ENCODE data around the gene FZD7.

FZD7 gene
- total RNA-seq = 0.72 to 2.6 reads per million in 2 donors

DNA sequence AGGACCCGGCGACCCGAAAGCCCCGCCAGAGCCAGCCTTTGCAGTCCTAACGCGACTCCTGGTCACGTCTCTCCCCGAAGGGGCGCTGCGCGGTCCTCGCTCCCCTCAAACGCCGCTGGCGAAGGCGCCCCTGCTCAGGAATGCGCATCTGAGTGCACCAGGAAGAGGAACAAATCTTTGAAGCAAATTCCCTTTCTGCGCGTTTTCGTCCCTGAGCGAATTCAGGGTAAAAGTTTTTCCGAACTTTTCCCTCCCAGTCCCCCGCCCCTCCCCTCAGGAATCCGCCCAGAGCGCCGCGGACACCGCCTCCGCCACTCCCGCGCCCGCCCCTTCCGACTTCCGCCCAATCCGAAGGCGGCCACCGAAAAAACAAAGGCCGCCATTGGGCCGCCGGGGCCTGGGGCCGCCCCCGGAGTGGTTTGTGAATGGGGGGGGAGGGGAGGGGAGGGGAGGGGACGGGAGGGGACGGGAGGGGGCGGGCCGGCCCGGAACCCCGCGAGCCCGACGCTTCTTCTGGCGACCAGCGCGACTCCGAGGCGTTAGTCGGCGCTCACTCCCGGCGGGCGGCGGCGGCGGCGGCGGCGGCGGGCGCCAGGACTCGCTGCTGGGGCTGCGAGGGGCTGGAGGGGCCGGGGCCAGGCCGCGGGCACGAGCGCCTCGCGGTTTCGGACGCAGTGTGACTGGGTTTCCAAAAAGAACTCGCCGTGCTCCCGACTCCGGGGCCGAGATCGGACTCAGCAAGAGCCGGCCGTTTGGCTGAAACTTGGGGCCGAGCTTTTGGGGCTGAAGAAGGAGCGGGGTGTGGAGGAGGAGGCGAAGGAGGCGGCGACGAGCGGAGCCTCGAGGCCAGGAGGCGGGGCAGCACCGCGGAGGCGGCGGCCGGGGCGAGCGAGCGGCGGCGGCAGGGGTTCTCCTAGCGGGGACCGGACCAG lies at the start of gene FZD7:
Gene FZD7, plus strand, starts transcription at position 539 of the 932 bp plus-strand sequence. CDS start 793 bp downstream, outside the sequence.
- peak; percentile 78 for DNase-seq

DNA sequence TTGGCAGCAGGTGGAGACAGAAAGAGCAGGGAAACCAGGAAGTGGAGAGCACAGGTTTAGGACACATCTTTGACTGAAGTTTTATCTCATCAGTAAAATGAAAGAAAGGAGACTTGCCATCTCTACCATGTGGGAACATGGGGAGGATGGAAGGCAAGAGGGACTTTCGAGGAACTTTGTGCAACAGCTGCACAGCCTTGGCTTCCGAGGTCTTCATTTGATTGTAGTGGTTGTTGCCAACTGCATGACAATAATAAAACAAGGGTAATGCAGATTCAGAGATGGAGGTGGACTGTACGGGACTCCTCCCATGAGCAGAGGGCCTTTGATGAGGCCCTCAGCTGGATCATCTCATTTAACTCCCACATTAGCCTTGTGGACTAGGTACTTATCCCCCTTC lies 49.3 kb upstream of the FZD7 start:
- DNase-seq = no peak

DNA sequence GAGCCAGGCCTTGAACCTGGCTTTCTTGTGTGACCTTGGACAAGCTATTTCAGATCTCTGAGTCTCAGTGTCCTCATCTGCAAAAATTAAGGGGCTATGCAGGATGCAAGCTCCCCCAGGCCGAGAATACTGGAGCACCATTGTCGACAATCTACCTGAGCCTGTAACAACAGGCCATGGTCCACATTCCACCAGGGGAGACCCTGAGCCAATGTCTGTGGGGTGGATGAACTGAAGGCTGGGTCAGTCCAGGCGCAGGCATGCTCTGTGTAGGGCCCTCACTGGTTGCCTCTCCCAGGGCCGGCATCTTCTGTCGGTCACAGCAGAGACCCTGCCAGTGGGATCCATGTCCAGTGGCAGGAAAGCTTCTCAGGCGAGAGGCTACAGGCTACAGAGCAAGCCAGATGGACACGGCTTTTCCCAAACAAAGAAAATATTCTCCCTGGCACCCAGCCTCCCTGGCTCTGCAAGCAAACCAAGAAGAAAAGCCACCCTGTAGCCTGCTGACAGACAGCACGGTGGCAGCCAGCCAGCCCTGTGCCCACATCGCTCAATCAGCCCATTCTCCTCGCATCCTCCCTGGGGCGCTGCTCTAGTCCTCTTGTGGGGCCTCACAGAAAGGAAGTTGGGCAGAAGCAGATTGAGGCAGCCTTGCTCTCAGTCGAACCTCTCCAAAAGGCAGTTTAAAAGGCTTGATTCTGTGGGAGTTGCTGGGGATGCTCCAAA lies 48.7 kb upstream of the FZD7 start:
- no peak for DNase-seq

DNA sequence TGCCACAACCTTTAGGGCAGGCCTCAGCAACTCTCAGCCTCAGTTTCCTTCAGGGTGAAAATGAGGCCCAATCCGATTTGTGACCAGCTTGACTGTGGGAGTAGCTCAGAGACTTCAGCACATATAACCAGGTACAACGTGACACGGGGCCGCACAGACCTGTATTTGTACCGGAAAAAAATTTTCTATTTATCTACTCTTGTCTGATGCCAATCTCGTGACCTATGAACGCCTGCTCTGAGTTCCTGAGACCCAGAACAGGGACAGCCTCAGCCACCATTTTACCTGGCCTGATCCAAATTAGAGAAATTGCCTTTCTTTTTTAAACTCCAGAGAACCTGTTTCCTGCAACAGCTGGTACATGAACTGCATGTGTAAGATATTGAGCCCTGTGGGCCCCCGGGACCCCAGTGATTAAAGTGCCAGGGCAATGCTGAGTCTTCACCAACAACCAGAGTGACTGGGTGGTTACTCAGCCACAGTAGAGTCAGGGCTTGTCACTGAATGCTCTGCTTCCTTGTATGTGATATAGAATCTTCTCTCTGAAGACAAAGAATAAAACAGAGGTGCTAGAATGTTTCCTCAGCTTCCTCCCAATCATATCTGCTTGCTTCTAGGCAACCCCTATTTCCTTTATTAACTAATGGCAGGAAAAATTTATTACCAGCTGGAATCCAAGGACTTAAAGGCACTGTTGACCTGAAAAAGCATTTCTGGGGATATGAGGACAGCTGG lies 47.8 kb upstream of the FZD7 start:
- no peak for DNase-seq

DNA sequence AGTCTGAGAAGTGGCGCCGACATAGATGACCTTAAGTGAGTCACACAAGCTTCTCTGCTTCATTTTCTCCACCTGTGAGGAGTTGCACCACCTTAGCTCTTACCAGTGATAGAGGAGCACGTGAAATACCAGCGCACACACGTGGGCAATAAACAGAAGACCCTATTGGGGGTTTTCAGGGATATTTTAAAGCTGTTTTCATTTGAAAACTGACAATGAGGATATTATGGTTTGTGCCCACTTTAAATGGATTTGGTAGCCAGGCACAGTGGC lies 47.3 kb upstream of the FZD7 start:
- DNase-seq = no peak

DNA sequence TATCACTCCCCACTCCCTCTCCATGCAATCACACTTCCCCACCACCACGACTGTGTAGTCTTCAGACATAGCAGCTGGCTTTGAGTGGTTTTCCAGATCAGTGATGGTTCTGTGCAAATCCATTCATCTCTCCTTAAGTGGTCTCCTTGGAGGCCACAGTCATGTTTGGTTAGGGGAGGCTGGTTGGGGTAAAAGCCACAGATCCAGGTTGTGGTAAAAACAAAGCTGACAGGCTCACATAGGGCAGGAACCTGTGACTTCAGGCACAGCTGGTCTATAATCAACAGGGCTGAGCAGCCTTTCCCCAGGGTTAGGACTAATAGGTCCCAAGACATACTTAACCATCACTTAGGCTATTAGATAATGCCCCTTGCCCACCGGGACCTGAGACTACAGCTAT lies 46.2 kb upstream of the FZD7 start:
- no peak for DNase-seq

DNA sequence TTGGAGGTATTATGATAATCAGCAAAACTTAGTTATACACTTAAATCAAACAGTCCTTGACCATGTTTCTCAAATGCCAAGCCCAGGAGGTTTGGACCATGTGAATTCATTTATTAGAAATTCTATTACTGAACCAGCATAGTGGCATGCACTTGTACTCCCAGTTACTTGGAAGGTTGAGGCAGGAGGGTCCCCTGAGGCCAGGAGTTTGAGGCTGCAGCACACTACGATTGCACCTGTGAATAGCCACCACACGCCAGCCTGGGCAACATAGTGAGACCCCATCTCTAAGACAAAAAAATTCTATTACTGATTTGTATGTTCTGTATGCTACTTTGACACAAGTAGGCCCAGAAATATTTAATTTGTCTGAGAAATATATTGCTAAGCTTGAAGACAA lies 43.6 kb upstream of the FZD7 start:
- no peak for DNase-seq

DNA sequence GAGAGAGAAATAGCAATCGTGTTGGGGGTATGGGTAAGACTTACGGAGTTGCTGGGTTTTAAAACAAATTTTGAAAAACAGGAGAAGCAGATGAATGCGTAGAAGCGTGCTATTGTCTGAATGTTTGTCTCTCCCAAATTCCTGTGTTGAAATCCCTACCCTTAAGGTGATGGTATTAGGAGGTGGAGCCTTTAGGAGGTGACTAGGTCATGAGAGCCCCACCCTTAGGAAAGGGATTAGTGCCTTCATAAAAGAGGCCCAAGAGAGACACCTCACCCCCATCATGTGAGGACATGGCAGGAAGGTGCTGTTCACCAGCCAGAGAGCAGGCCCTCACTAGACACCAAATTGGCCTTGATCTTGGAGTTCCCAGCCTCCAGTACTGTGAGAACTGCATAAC lies 40.7 kb upstream of the FZD7 start:
- DNase-seq = no peak

DNA sequence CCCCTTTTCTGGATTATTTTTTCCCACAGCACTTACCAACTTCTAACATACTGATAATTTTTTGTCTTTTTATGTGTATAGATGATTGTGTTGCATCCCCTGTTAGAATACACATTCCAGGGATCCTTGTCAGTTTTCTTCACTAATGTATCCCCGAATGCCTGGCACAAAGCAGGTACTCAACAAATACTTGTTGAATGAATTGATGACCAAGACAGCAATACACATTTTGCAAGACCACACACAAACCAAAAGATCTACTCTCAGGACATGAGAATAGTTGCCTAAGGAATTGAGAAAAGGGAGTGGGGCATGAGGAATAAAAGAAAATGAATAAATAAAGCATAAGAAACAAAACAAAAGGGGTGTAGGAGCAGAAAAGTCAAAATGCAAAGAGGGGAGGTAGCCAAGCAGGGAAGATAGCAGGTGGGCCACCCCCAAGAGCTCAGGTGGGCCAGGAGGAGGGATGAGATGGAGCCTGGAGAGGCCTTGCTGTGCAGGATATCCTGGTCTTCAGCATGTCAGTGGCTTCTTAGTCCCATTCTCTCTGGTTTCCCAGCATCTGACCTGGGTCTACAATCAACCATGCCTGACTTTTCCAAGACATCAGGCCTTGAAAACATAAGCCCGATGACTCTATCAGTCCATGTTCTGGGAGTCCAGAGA lies 38.5 kb upstream of the FZD7 start:
- no peak for DNase-seq

DNA sequence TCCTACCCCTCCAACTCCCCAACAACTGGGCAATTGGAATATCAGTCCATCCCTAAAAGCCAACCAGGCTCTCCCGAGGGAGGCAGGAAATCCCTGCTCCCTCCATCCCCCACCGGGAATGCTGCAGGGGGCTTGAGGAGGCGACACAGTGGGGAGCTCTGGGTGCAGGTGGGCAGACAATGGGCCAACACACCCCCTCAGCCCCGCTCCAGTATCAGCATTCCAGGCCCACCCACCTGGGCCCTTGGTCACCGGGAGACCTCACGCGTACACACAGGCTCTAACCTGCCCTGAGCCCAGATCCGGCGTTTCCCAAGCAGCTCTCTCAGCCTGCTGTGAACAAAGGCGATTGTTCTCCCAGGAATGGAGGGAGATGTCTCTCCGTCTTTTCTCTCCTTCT lies 37.6 kb upstream of the FZD7 start:
- DNase-seq = no peak

DNA sequence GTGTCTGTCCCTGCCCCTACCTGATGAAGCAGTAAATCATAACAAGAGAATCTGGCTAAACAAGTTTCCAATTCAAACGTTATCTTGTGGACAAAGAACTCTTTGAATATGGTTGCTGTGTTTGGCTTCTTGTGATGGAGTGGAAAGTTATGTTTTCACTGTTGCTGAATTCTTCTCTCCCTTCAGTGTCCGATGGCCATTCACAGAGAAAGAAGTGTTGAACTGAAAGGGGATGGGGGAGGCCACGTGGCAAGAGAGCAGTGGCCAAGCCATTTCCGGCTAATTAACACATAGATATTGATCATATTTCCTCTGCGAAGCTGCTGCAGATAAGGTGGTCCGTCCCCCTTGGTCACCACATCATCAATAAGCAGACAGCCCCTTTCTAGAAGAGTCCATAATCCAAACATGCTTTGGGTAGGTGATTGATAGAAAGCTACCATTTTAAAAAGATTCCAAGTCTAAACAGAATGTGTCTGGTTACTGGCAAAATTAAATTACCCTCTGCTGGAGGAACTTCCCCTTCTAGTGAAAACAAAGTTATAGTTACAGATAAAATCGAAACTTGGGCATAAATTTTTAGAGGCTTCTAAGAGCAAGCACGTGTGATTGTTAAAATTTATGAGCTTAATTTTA lies 36.9 kb upstream of the FZD7 start:
- DNase-seq = no peak

DNA sequence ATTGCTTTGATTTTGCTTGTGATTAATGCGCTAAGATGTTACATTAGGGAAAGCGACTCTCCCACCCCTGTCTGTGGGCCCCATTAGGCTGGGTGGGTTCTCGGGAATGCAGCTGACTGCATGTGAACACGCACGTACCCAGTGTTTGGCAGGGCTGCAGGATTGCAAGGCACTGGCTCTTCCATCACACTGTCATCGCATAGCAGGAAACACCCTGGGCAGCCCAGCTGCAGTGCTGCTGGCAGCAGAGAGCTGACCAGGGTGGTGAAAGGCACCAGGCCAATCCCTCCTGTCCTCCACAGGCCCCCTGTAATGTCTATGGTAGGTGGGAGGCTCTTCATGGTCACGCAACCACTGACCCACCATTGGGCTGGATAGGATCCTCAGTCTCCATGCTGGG lies 34.4 kb upstream of the FZD7 start:
- DNase-seq = no peak

DNA sequence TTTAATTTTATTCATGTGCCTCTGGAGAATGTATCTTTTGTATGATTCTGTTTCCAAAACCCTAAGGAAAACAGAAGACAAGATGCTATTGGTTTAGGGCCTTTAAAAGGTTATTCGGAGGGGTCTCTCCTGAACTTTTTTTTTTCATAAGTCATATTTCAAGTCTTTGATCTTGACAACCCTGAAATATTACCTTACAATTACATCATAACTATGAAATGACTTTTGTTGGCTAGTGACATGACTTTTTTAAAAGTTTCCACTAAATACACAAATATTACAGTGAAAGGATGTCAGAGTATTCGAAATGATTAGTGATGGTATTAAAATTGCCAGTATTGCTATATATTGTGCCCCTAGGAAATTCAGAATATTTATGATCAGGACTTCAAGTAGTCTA lies 31.8 kb upstream of the FZD7 start:
- DNase-seq = no peak

DNA sequence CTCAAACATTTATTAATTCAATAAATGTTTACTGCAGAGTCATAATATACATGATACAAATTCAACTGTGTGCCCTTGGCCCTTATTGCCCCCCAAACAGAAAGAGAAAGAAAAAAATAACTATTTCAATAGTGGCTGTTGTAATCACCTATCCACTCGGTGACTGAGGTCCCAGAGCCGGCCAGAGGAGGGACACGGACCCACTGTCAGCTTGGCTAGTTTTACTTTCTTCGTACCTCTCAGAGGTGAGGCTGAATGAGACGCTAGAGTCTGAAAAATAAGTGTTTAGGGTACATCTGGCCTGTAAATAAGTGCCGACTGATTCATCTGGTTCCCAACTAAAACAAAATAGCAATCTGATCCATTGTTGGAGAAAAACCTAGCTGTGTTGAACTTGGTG lies 31.3 kb upstream of the FZD7 start:
- no peak for DNase-seq

DNA sequence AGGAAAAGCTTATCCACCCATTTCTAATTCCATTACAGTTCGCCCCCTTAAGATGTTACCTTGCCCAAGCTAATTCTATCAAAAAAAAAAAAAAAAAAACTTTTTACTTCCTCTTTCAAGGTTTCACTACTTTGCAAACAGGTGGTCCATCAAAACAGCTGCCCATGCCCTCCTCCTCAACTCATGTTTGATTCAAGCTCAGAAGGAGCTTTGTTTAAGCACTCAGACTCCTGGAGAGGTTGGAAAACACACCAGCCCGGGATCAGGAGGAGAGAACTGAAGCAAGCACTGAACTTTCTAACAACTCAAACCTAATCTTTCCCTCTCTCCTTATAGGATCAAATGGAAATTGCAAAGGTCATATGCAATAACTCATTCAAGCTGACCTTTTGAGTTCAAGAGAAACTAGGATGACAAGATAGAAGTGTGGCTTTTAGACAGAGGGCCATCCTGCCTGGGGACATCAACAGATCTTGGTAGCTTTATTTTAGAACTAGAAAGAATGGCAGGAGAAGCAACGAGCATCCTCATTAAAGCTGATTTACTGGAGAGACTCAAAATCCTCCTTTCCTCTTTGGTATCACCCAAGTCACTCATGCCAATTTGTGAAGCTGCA lies 28.3 kb upstream of the FZD7 start:
- DNase-seq = no peak

DNA sequence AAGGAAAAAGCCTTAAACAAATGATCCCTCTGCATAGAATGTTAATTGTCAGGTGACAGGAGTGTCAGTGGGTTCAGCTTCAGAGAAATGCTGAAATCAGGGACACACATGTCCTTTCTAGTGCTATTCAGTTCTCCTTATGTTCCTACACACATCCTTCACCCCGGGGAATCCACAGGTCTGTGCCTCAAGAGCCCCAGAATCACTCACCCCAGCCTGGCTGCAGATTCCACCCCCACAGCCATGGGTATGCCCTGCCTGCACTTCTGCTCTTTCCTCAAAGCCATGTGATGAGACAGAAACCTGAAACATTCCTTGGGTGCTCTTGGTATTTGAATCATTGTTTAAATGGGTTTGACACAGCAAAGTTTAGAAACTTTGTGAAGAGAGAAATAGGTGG lies 27.4 kb upstream of the FZD7 start:
- DNase-seq = no peak

DNA sequence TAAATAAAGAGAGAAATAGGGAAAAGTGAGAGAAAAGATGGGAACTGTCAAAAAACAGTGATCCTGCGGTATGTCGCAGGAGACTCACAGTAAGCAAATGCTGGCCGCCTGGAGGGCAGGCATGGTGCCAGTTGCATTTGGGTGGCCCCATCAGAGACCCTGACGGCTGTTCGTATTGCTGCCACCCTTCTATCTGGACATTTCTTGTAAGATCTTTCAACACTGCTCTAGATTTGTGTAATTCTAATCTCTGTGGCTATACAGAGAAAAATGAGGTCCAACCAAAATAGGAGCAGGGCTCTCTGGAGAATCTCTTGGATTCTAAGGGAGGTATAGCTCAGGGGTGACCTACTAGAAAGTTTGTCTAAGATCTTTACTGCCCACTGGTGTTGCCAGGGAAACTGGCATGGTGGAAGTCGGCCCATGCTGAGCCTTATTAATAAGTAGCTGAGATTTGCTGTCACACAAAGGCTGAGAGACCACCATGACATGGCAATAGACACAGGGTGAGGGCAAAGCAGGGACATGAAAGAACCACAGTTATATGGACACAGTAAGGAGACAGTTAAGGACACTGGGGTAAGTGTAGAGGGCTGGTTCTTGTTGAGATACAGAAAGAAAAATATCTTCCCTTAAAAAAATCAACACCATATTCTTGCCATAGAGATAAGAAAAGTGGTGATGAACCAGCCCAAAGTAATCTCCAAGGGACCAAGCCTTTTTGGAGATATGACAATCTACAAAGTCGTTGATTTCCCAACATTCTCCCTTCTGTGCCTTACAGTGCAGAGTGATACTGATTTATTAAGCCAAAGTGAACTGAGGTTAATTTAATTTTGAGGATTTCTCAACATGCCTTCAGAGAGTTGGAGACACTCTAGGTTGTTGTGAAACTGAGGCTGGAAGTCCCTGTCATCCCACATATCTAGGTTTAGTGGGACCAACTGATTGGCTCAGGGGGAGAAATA lies 26.4 kb upstream of the FZD7 start:
- DNase-seq = no peak

DNA sequence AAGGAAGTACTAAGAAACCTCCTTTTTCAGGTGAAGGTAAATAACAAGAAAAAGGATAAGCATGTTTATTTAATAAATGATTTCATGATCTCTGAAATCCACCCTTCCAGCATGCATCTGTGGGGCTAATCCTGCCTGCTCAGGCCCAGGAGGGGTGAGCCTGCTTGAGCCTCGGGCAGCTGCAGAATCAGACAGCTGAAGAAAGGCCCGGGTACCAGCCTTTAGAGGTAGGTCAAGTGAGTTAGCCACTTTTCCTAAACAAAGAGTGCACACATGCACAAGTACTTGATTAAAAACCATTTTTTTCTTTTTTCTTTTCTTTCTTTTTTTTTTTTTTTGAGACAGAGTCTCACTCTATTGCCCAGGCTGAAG lies 25.7 kb upstream of the FZD7 start:
- no peak for DNase-seq

DNA sequence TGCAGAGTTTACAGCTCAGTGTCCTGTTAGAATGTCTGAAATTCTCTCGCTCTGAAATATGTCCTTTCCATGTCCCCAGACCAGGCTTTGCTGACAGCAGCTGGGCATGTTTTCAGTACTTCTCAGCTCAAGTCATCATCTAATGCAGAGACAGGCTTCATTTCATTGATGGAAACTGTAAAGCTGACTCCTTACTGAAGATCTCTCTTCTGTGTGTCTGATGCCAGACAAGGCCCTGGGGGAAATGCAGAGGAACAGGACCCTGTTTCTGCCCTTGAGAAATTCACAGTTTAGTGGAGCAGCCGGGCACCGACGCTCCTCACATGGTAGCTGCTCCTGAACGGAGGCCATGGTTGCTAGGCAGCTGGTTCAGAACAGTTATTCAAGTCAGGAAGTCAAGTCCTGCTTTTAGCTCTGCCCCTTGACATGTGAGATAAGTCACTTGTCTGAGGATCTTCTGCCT lies 24.6 kb upstream of the FZD7 start:
- DNase-seq = no peak

DNA sequence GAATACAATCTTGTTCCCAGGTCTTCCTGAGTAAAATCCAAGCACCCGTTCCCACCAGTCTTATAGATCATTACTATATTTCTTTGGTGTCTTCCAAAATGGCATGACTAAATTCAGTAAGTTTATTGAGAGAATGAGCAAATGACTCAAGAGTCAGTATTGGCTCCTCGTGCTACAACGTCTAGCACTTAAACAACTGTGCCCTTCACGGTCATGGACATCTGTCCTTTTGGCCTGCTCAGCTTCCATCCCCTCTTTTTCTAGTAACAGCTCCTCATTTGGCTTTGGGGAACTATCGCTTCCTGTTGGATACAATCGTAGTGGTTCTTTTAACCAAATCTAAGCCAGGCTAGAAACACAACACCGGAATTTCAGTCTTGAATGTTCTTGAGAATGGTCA lies 24.1 kb upstream of the FZD7 start:
- DNase-seq = no peak

DNA sequence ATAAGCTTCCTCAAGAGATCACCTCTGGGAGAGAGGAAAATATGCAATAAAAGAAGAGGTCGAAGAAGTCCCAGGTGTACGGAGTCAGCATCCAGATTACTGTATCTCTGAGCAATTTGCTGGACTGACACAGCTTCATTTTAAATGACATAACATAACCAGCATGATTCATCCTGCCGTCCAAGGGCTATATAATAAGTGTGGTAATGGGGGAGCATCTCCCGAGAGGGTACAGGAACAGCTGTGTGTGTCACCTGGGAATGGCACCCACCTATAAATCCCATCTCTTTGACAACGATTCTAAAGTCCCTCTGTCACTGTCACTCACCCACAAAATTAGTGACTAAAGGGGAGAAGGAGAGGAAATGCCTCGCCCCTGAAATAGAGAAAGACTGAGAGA lies 19.3 kb upstream of the FZD7 start:
- no peak for DNase-seq
